ENCODE measurements around the gene EXOC3.

EXOC3 gene

GRCh38 chr5:417301-418161 lies 25.4 kb upstream of the EXOC3 start:
- no peak for TF ChIP-seq FOXP2 (optimal IDR thresholded peaks at IDR 0.05; ENCODE audit: borderline replicate concordance, extremely low read depth, extremely low read length, insufficient read depth)
- TF ChIP-seq REST (IDR thresholded peaks at IDR 0.05; ENCODE audit: insufficient read depth in 1 of 2, low read depth in 2 of 2, low read length in 2 of 2): no peak
- no peak for TF ChIP-seq SIN3A (IDR thresholded peaks at IDR 0.05; ENCODE audit: borderline replicate concordance, insufficient read depth, low read length)
- TF ChIP-seq POLR2AphosphoS5 (IDR thresholded peaks at IDR 0.05; ENCODE audit: low read depth, low read length): no peak
- TF ChIP-seq TAF1 (IDR thresholded peaks at IDR 0.05; ENCODE audit: borderline replicate concordance, insufficient read depth, low read length): no peak

GRCh38 chr5:418162-419121 lies 24.5 kb upstream of the EXOC3 start:
- TF ChIP-seq FOXP2 (optimal IDR thresholded peaks at IDR 0.05; ENCODE audit: borderline replicate concordance, extremely low read depth, extremely low read length, insufficient read depth): no peak
- TF ChIP-seq REST (IDR thresholded peaks at IDR 0.05; ENCODE audit: insufficient read depth in 1 of 2, low read depth in 2 of 2, low read length in 2 of 2): no peak

- no peak for TF ChIP-seq SIN3A (IDR thresholded peaks at IDR 0.05; ENCODE audit: borderline replicate concordance, insufficient read depth, low read length)
- no peak for TF ChIP-seq POLR2AphosphoS5 (IDR thresholded peaks at IDR 0.05; ENCODE audit: low read depth, low read length)
These were observed 23.0 kb upstream of the EXOC3 start for GRCh38 chr5:419970-420369.

GRCh38 chr5:420632-421286 lies 22.2 kb upstream of the EXOC3 start:
- no peak for TF ChIP-seq REST (IDR thresholded peaks at IDR 0.05; ENCODE audit: insufficient read depth in 1 of 2, low read depth in 2 of 2, low read length in 2 of 2)
- no peak for TF ChIP-seq SIN3A (IDR thresholded peaks at IDR 0.05; ENCODE audit: borderline replicate concordance, insufficient read depth, low read length)
- no peak for TF ChIP-seq TAF1 (IDR thresholded peaks at IDR 0.05; ENCODE audit: borderline replicate concordance, insufficient read depth, low read length)
- no peak for TF ChIP-seq FOXP2 (optimal IDR thresholded peaks at IDR 0.05; ENCODE audit: borderline replicate concordance, extremely low read depth, extremely low read length, insufficient read depth)
- TF ChIP-seq POLR2AphosphoS5 (IDR thresholded peaks at IDR 0.05; ENCODE audit: low read depth, low read length): no peak

- TF ChIP-seq REST (IDR thresholded peaks at IDR 0.05; ENCODE audit: insufficient read depth in 1 of 2, low read depth in 2 of 2, low read length in 2 of 2): no peak
- no peak for TF ChIP-seq FOXP2 (optimal IDR thresholded peaks at IDR 0.05; ENCODE audit: borderline replicate concordance, extremely low read depth, extremely low read length, insufficient read depth)
- no peak for TF ChIP-seq POLR2AphosphoS5 (IDR thresholded peaks at IDR 0.05; ENCODE audit: low read depth, low read length)
- no peak for TF ChIP-seq TAF1 (IDR thresholded peaks at IDR 0.05; ENCODE audit: borderline replicate concordance, insufficient read depth, low read length)
- TF ChIP-seq SIN3A (IDR thresholded peaks at IDR 0.05; ENCODE audit: borderline replicate concordance, insufficient read depth, low read length): no peak
These were observed 21.6 kb upstream of the EXOC3 start for GRCh38 chr5:421287-421880.

Data from PFSK-1 (cell line).